Thyroid gland (tissue), 4 donors: Measurements from ENCODE around the gene NELL2. TPM values are rescaled to one million over a fixed set of nuclear protein-coding genes. Genes with fewer than 3 reads are reported as not detected.

Source experiments
- DNase-seq, 2 donors: peaks; one replicate each; pipeline ENCODE4 v3.0.0-alpha.2; 2019
- H3K27ac ChIP-seq, 3 donors: fragments of 200-600 bp; sonication (generic); 1 replicate in 2 of 3; 2 replicates in 1 of 3; pipeline ENCODE4 v1.5.1; 2016 to 2019; ENCODE audit warnings: mild to moderate bottlenecking in 1 of 3, moderate library complexity in 1 of 3
- H3K27me3 ChIP-seq: fragments of 200-600 bp; sonication (generic); one replicate; pipeline ENCODE4 v1.5.1; 2019
- H3K36me3 ChIP-seq, 2 donors: fragments of 200-600 bp; sonication (generic); one replicate each; pipeline ENCODE4 v1.5.1; 2016 to 2019
- H3K4me1 ChIP-seq, 2 donors: fragments of 200-600 bp; sonication (generic); one replicate each; pipeline ENCODE4 v1.5.1; 2017 to 2019
- H3K4me3 ChIP-seq, 3 donors: fragments of 200-600 bp; sonication (generic); replicated peaks in 1 of 3; 1 replicate in 2 of 3; 2 replicates in 1 of 3; pipeline ENCODE4 v1.5.1; 2016; ENCODE audit warnings: mild to moderate bottlenecking in 1 of 3
- H3K9me3 ChIP-seq: fragments of 200-600 bp; sonication (generic); one replicate; pipeline ENCODE4 v1.5.1; 2017
- POLR2A ChIP-seq, 2 donors: fragments of 450-650 bp; IDR thresholded peaks; one replicate each; pipeline ENCODE4 v1.6.1; 2017; ENCODE audit warnings: antibody characterized with exemption in 2 of 2, mild to moderate bottlenecking in 2 of 2, moderate library complexity in 1 of 2
- WGBS, 2 donors: methylation state at CpG; one replicate each; pipeline ENCODE4 v1.1.5; 2017; 5-methylcytosine and 5-hydroxymethylcytosine counted together
- intact Hi-C: fragments of 100-400 bp; cut with DNase I; formaldehyde crosslinking; loops from one replicate; pipeline ENCODE4 v1.15.1; 2023
- total RNA-seq, 4 donors: library from RNA; depleted of rRNA; stranded (reverse); fragments of >200 nt; gene quantifications; one replicate each; pipeline ENCODE4 v1.2.3, GENCODE V29; 2016
- TF ChIP-seq, protein P1 (sequence below), 6 experiments: fragments of 200-600 bp in 3 of 6; fragments of 450-650 bp in 3 of 6; sonication (generic) in 3 of 6; IDR thresholded peaks; one replicate each; pipeline ENCODE4 v1.5.1; 2016 to 2019; ENCODE audit warnings: antibody characterized with exemption in 6 of 6, mild to moderate bottlenecking in 2 of 6, inconsistent platforms in 1 of 6, moderate library complexity in 1 of 6

Gene NELL2
- total RNA-seq, 4 donors from 2014 or later = 22.2 to 32.0 (median 26.5) TPM

DNA sequence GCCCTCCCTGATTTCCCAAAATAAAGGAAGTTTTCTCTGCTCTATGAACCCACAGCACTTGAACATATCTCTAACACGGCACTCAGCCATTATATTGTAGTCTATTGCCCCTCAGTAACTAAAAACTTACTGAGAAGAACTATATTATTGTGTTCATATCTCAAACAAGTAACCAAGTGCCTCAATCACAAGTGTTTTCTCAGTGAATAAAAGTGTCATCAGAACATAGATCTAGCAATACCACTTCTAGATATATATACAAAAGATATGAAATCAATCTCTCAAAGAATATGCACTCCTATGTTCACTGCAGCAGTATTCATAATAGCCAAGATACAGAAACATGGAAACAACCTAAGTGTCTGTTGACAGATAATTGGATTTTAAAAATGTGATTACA lies 138.1 kb downstream of the NELL2 start:
- H3K9me3 ChIP-seq = no peaks in the 10 kb centered on the region
- H3K4me1 ChIP-seq = no peaks in the 10 kb centered on the region
- 77 to 83% methylated on average over 1 of the region's 1 CpG for WGBS, 2 donors
- no peaks in the 10 kb centered on the region for H3K36me3 ChIP-seq
- TF ChIP-seq, protein P1, sequence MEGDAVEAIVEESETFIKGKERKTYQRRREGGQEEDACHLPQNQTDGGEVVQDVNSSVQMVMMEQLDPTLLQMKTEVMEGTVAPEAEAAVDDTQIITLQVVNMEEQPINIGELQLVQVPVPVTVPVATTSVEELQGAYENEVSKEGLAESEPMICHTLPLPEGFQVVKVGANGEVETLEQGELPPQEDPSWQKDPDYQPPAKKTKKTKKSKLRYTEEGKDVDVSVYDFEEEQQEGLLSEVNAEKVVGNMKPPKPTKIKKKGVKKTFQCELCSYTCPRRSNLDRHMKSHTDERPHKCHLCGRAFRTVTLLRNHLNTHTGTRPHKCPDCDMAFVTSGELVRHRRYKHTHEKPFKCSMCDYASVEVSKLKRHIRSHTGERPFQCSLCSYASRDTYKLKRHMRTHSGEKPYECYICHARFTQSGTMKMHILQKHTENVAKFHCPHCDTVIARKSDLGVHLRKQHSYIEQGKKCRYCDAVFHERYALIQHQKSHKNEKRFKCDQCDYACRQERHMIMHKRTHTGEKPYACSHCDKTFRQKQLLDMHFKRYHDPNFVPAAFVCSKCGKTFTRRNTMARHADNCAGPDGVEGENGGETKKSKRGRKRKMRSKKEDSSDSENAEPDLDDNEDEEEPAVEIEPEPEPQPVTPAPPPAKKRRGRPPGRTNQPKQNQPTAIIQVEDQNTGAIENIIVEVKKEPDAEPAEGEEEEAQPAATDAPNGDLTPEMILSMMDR (IDR thresholded peaks at IDR 0.05) = no peak
- no peak for TF ChIP-seq POLR2A (IDR thresholded peaks at IDR 0.05)
- intact Hi-C loops = no loop called here
- DNase-seq = no peak
- no peaks in the 10 kb centered on the region for H3K27me3 ChIP-seq
- H3K4me3 ChIP-seq = no peak overlapping the region
- no peak overlapping the region for H3K27ac ChIP-seq

DNA sequence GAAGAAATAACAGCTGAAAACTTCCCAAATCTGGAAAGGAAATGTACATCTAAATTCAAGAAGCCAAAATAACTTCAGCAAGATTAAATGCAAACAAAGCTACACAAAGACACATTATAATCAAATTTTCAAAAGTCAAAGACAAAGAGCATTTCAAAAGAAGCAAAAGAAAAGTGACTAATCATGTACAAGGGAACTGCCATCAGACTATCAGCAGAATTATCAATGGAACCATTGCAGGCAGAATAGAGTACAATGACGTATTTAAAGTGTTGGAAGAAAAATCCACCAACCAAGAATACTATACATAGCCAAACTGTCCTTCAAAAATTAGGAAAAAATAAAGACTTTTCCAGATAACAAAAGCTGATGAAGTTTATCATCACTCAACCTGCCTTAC lies 147.5 kb downstream of the NELL2 start:
- Histone ChIP-seq H3K4me3 (no peak overlapping the region), H3K4me1 (no peaks in the 10 kb centered on the region), H3K9me3 (no peaks in the 10 kb centered on the region), H3K27me3 (no peaks in the 10 kb centered on the region), H3K36me3 (no peaks in the 10 kb centered on the region), H3K27ac (no peak overlapping the region)
- intact Hi-C loops = no loop called here
- TF ChIP-seq POLR2A (IDR thresholded peaks at IDR 0.05) = no peak
- TF ChIP-seq, protein P1 (IDR thresholded peaks at IDR 0.05) = no peak
- 80 to 90% methylated on average over 1 of the region's 1 CpG for WGBS, 2 donors
- DNase-seq = no peak

- intact Hi-C loops = no loop called here
- H3K4me3 ChIP-seq = no peak overlapping the region
- no peaks in the 10 kb centered on the region for H3K36me3 ChIP-seq
- no peaks in the 10 kb centered on the region for H3K9me3 ChIP-seq
- H3K27ac ChIP-seq = no peak overlapping the region
- H3K4me1 ChIP-seq = no peaks in the 10 kb centered on the region
- DNase-seq = no peak
- H3K27me3 ChIP-seq = no peaks in the 10 kb centered on the region
- 78 to 80% methylated on average over 2 of the region's 2 CpGs for WGBS, 2 donors
- TF ChIP-seq, protein P1 (IDR thresholded peaks at IDR 0.05) = no peak
- TF ChIP-seq POLR2A (IDR thresholded peaks at IDR 0.05) = no peak
Observed at GRCh38 chr12:44720265-44720664, 155.8 kb downstream of the NELL2 start.

DNA sequence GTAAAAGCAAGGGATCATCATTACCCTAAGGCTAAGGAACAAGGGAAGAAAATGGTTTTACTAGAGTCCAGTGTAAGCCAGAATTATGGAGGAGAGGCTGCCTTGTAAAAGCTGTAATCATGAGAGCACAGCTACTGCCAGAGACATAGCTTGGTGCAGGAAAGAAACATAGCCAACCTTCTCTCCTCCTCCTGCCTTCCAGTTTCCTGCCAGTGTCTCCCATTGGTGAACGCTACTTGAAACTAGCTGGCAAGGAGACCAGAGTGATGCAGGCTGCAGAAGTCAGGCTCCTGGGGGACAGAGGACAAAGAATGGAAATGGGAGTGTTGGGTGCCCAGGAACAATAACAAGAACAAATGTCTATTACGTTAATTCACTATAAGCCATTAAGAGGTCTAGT lies 158.5 kb downstream of the NELL2 start:
- TF ChIP-seq, protein P1 (IDR thresholded peaks at IDR 0.05) = no peak
- TF ChIP-seq POLR2A (IDR thresholded peaks at IDR 0.05) = no peak
- Histone ChIP-seq H3K4me1 (no peaks in the 10 kb centered on the region), H3K27ac (no peak overlapping the region), H3K9me3 (no peaks in the 10 kb centered on the region), H3K4me3 (no peak overlapping the region), H3K27me3 (no peaks in the 10 kb centered on the region), H3K36me3 (no peaks in the 10 kb centered on the region)
- DNase-seq = no peak
- 84 to 93% methylated on average over 2 of the region's 2 CpGs for WGBS, 2 donors
- intact Hi-C loops = no loop called here

GRCh38 chr12:44716711-44717110 lies 159.4 kb downstream of the NELL2 start:
- no peak for TF ChIP-seq POLR2A (IDR thresholded peaks at IDR 0.05)
- TF ChIP-seq, protein P1 (IDR thresholded peaks at IDR 0.05) = no peak
- no peak overlapping the region for H3K27ac ChIP-seq
- H3K36me3 ChIP-seq = no peaks in the 10 kb centered on the region
- DNase-seq = no peak
- intact Hi-C loops = no loop called here
- H3K4me3 ChIP-seq = no peak overlapping the region
- no peaks in the 10 kb centered on the region for H3K4me1 ChIP-seq
- no peaks in the 10 kb centered on the region for H3K27me3 ChIP-seq
- no peaks in the 10 kb centered on the region for H3K9me3 ChIP-seq
- 85 to 92% methylated on average over 2 of the region's 2 CpGs for WGBS, 2 donors
